SK-N-MC (cell line): ENCODE measurements around the gene THAP3.
A peak's percentile ranks its signal among the peaks of the same experiment; 100 is the strongest.
"Not testable (repeated sequence)": the region's sequence is repeated elsewhere in the genome, so short reads cannot be mapped to it uniquely, and the experiment has no call there.

ENCODE experiments used
- DNase-seq: peaks from one replicate; pipeline ENCODE4 v3.0.0-alpha.2; 2011; ENCODE audit warnings: low read depth, low spot score
- H3K27ac ChIP-seq: fragments of 200-600 bp; sonication (generic); 2 replicates; pipeline ENCODE4 v1.5.1; 2016; ENCODE audit warnings: mixed run types
- H3K36me3 ChIP-seq: fragments of 200-600 bp; sonication (generic); 2 replicates; pipeline ENCODE4 v1.6.1; 2017; ENCODE audit warnings: antibody characterized with exemption, low read length, mixed read lengths; ENCODE audit not compliant: insufficient read depth
- H3K4me3 ChIP-seq: fragments of 200-600 bp; sonication (generic); 2 replicates; pipeline ENCODE4 v1.5.1; 2016
- H3K9ac ChIP-seq: fragments of 200-600 bp; sonication (generic); 2 replicates; pipeline ENCODE4 v1.8.0; 2017; ENCODE audit warnings: mixed run types, mixed read lengths; ENCODE audit not compliant: insufficient read length
- H3K9me3 ChIP-seq: fragments of 200-600 bp; sonication (generic); 2 replicates; pipeline ENCODE4 v1.6.1; 2017; ENCODE audit warnings: low read depth, mild to moderate bottlenecking, antibody characterized with exemption, low read length, moderate library complexity, mixed read lengths
- EZH2 ChIP-seq: fragments of 200-600 bp; sonication (generic); IDR thresholded peaks from one replicate; pipeline ENCODE4 v1.6.1; 2017; ENCODE audit warnings: antibody characterized with exemption
- FOXP2 ChIP-seq: optimal IDR thresholded peaks from 2 replicates; pipeline ENCODE3; 2011; ENCODE audit warnings: mild to moderate bottlenecking, moderate library complexity; ENCODE audit not compliant: insufficient read depth; ENCODE audit errors: extremely low read length, control extremely low read depth
- POLR2AphosphoS5 ChIP-seq: IDR thresholded peaks from 2 replicates; pipeline ENCODE4 v1.6.1; 2012; ENCODE audit warnings: mild to moderate bottlenecking, low read depth, low read length, borderline replicate concordance

The THAP3 gene

GRCh38 chr1:6596351-6596750 is 28.3 kb upstream of the THAP3 start:
- Histone ChIP-seq H3K27ac (no peak overlapping the region), H3K9ac (no peak overlapping the region), H3K9me3 (no peaks in the 10 kb centered on the region), H3K36me3 (peaks cover 46% of the 10 kb centered on the region; the same call in 1 of the 2 replicates), H3K4me3 (no peak overlapping the region)
- TF ChIP-seq FOXP2 (no peak), EZH2 (no peak), POLR2AphosphoS5 (no peak)
- no peak for DNase-seq

GRCh38 chr1:6596886-6597776 is 27.5 kb upstream of the THAP3 start:
- no peak overlapping the region for H3K4me3 ChIP-seq
- H3K36me3 ChIP-seq, result peaks cover 46% of the 10 kb centered on the region; the same call in 1 of the 2 replicates
- H3K9ac ChIP-seq, result no peak overlapping the region
- H3K27ac ChIP-seq, result no peak overlapping the region
- DNase-seq, result no peak
- no peaks in the 10 kb centered on the region for H3K9me3 ChIP-seq
- TF ChIP-seq POLR2AphosphoS5, result no peak
- no peak for TF ChIP-seq EZH2
- TF ChIP-seq FOXP2, result no peak

- TF ChIP-seq FOXP2, result no peak
- no peak for TF ChIP-seq EZH2
- TF ChIP-seq POLR2AphosphoS5, result no peak
- H3K36me3 ChIP-seq, result peaks cover 46% of the 10 kb centered on the region; the same call in 1 of the 2 replicates
- no peak for DNase-seq
Measured at GRCh38 chr1:6597777-6598131, 26.9 kb upstream of the THAP3 start.

GRCh38 chr1:6599141-6599975 is 25.3 kb upstream of the THAP3 start:
- Histone ChIP-seq H3K9ac (no peak overlapping the region), H3K9me3 (no peaks in the 10 kb centered on the region), H3K27ac (no peak overlapping the region), H3K36me3 (peaks cover 36% of the 10 kb centered on the region; the same call in 1 of the 2 replicates), H3K4me3 (no peak overlapping the region)
- no peak for TF ChIP-seq EZH2
- TF ChIP-seq FOXP2, result no peak
- no peak for TF ChIP-seq POLR2AphosphoS5
- no peak for DNase-seq

More at GRCh38 chr1:6597777-6598131, 26.9 kb upstream of the THAP3 start:
- Histone ChIP-seq H3K4me3 (no peak overlapping the region), H3K9ac (no peak overlapping the region), H3K27ac (no peak overlapping the region), H3K9me3 (no peaks in the 10 kb centered on the region)

- H3K4me3 ChIP-seq, result peak overlapping the region; percentile 93
- DNase-seq, H3K9me3 ChIP-seq: not testable (repeated sequence)
- peak overlapping the region; percentile 83 for H3K9ac ChIP-seq
- H3K27ac ChIP-seq, result 0 out of 2 replicates have a peak overlapping the region, but pooled peaks have one; percentile 50
- peaks cover 30% of the 10 kb centered on the region; the same call in 1 of the 2 replicates for H3K36me3 ChIP-seq
Measured at GRCh38 chr1:6599991-6600390, 24.7 kb upstream of the THAP3 start.

GRCh38 chr1:6600410-6601048 is 24.1 kb upstream of the THAP3 start:
- Histone ChIP-seq H3K9me3 (no peaks in the 10 kb centered on the region), H3K36me3 (peaks cover 25% of the 10 kb centered on the region; the same call in 1 of the 2 replicates), H3K27ac (peak overlapping the region; percentile 50; the same call in 1 of the 2 replicates), H3K4me3 (peak overlapping the region; percentile 93), H3K9ac (peak overlapping the region; percentile 83)
- TF ChIP-seq EZH2 (no peak), FOXP2 (peak; percentile 18), POLR2AphosphoS5 (no peak)
- DNase-seq, result no peak

GRCh38 chr1:6601049-6601922 is 23.4 kb upstream of the THAP3 start:
- DNase-seq, result no peak
- Histone ChIP-seq H3K9me3 (no peaks in the 10 kb centered on the region), H3K9ac (peak overlapping the region; percentile 83), H3K27ac (peak overlapping the region; percentile 50; the same call in 1 of the 2 replicates), H3K36me3 (peaks cover 19% of the 10 kb centered on the region; the same call in 1 of the 2 replicates), H3K4me3 (peak overlapping the region; percentile 93)
- TF ChIP-seq POLR2AphosphoS5 (peak; percentile 21; the same call in 1 of the 2 replicates), FOXP2 (no peak), EZH2 (no peak)
